GM23338 (cell line): Measurements from ENCODE around the gene SFRP5.

Source experiments
- CREB1 ChIP-seq: fragments of 250-450 bp; sonication (Bioruptor Pico); IDR thresholded peaks from 2 replicates; pipeline ENCODE4 v1.5.0; 2020; ENCODE audit warnings: low read depth, mild to moderate bottlenecking, moderate library complexity
- EZH2 ChIP-seq: fragments of 200-600 bp; sonication (generic); IDR thresholded peaks from one replicate; pipeline ENCODE4 v1.8.0; 2017; ENCODE audit warnings: antibody characterized with exemption, mild to moderate bottlenecking, low read depth; ENCODE audit not compliant: unreplicated experiment
- EZH2phosphoT487 ChIP-seq: fragments of 200-600 bp; sonication (generic); IDR thresholded peaks from one replicate; pipeline ENCODE4 v1.8.1; 2018; ENCODE audit warnings: antibody characterized with exemption; ENCODE audit not compliant: unreplicated experiment
- JUNB ChIP-seq: IDR thresholded peaks from one replicate; pipeline ENCODE4 v1.6.1; 2016; ENCODE audit warnings: antibody characterized with exemption; ENCODE audit not compliant: unreplicated experiment
- POLR2AphosphoS5 ChIP-seq: IDR thresholded peaks from 2 replicates; pipeline ENCODE4 v1.6.1; 2016; ENCODE audit warnings: antibody characterized with exemption, low read depth
- ZNF331 ChIP-seq: fragments of 250-450 bp; sonication (Bioruptor Pico); IDR thresholded peaks from 2 replicates; pipeline ENCODE4 v1.5.0; 2020; ENCODE audit warnings: low read depth, mild to moderate bottlenecking, moderate library complexity
- TF ChIP-seq, protein P1 (sequence below), 2 experiments: fragments of 200-600 bp in 1 of 2; sonication (generic) in 1 of 2; conservative IDR thresholded peaks; 2 replicates each; pipeline versions ENCODE4 v1.5.1 to v1.6.1; 2016 to 2017; ENCODE audit warnings: antibody characterized with exemption in 2 of 2, low read depth in 2 of 2, mild to moderate bottlenecking in 2 of 2, moderate library complexity in 1 of 2
- TF ChIP-seq, protein P2 (sequence below): IDR thresholded peaks from one replicate; pipeline ENCODE4 v1.6.1; 2018; ENCODE audit warnings: antibody characterized with exemption; ENCODE audit not compliant: unreplicated experiment
- TF ChIP-seq, protein P3 (sequence below): IDR thresholded peaks from 2 replicates; pipeline ENCODE4 v1.6.1; 2016; ENCODE audit warnings: antibody characterized with exemption

DNA sequence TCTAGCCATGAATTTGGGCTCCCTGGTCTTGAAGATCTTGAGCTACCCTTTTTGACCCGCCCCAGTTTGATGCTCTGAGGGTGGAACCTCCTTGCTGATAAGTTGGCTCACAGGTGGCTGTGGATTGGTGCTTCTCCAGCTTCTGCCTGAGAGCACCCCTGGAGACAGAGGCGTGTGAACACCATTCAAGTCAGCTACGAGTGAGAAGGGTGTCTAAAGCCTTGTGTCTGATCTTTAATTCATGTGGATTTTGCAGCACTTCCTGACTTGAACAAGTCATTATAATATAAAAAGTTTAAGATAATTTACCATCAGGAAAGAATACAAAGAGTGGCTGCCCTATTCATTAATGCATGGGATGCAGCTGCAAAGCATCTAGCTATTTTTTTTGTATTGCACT lies 40.2 kb upstream of the SFRP5 start:
- TF ChIP-seq, protein P1, sequence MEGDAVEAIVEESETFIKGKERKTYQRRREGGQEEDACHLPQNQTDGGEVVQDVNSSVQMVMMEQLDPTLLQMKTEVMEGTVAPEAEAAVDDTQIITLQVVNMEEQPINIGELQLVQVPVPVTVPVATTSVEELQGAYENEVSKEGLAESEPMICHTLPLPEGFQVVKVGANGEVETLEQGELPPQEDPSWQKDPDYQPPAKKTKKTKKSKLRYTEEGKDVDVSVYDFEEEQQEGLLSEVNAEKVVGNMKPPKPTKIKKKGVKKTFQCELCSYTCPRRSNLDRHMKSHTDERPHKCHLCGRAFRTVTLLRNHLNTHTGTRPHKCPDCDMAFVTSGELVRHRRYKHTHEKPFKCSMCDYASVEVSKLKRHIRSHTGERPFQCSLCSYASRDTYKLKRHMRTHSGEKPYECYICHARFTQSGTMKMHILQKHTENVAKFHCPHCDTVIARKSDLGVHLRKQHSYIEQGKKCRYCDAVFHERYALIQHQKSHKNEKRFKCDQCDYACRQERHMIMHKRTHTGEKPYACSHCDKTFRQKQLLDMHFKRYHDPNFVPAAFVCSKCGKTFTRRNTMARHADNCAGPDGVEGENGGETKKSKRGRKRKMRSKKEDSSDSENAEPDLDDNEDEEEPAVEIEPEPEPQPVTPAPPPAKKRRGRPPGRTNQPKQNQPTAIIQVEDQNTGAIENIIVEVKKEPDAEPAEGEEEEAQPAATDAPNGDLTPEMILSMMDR (conservative IDR thresholded peaks at IDR 0.05; ENCODE audit: low read depth in 2 of 2): no peak
- TF ChIP-seq POLR2AphosphoS5 (no peak), EZH2phosphoT487 (no peak), EZH2 (no peak), ZNF331 (CRISPR knock-in tag) (no peak), CREB1 (no peak), JUNB (no peak)
- TF ChIP-seq, protein P2, sequence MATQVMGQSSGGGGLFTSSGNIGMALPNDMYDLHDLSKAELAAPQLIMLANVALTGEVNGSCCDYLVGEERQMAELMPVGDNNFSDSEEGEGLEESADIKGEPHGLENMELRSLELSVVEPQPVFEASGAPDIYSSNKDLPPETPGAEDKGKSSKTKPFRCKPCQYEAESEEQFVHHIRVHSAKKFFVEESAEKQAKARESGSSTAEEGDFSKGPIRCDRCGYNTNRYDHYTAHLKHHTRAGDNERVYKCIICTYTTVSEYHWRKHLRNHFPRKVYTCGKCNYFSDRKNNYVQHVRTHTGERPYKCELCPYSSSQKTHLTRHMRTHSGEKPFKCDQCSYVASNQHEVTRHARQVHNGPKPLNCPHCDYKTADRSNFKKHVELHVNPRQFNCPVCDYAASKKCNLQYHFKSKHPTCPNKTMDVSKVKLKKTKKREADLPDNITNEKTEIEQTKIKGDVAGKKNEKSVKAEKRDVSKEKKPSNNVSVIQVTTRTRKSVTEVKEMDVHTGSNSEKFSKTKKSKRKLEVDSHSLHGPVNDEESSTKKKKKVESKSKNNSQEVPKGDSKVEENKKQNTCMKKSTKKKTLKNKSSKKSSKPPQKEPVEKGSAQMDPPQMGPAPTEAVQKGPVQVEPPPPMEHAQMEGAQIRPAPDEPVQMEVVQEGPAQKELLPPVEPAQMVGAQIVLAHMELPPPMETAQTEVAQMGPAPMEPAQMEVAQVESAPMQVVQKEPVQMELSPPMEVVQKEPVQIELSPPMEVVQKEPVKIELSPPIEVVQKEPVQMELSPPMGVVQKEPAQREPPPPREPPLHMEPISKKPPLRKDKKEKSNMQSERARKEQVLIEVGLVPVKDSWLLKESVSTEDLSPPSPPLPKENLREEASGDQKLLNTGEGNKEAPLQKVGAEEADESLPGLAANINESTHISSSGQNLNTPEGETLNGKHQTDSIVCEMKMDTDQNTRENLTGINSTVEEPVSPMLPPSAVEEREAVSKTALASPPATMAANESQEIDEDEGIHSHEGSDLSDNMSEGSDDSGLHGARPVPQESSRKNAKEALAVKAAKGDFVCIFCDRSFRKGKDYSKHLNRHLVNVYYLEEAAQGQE: no peak
- TF ChIP-seq, protein P3, sequence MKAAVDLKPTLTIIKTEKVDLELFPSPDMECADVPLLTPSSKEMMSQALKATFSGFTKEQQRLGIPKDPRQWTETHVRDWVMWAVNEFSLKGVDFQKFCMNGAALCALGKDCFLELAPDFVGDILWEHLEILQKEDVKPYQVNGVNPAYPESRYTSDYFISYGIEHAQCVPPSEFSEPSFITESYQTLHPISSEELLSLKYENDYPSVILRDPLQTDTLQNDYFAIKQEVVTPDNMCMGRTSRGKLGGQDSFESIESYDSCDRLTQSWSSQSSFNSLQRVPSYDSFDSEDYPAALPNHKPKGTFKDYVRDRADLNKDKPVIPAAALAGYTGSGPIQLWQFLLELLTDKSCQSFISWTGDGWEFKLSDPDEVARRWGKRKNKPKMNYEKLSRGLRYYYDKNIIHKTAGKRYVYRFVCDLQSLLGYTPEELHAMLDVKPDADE: no peak
